ENCODE data around the gene GABPB2.

- TF ChIP-seq RAD21 (IDR thresholded peaks at IDR 0.05; ENCODE audit: low read length), result no peak
- no peak for TF ChIP-seq CTCF (IDR thresholded peaks at IDR 0.05)
- no peak for TF ChIP-seq REST (IDR thresholded peaks at IDR 0.05; ENCODE audit: low read depth, low read length)
- no peak for TF ChIP-seq NRF1 (IDR thresholded peaks at IDR 0.05; ENCODE audit: low read depth, low read length)
Measured at GRCh38 chr1:151049458-151049857, 21.1 kb upstream of the GABPB2 start.

All from SK-N-SH (cell line).